Left renal pelvis (tissue), 4 donors: Measurements from ENCODE around the gene CDC42BPB. TPM values are rescaled to one million over a fixed set of nuclear protein-coding genes. Genes with fewer than 3 reads are reported as not detected.

Experiments used
- DNase-seq, 4 donors: peaks; one replicate each; pipeline ENCODE4 v3.0.0-alpha.2; 2013; ENCODE audit warnings: low read depth in 4 of 4, low spot score in 3 of 4
- polyA plus RNA-seq, 4 donors: library from polyadenylated mRNA; unstranded; fragments of 120-200 nt; gene quantifications; one replicate each; pipeline ENCODE4 v1.2.1, GENCODE V29; 2013; ENCODE audit not compliant: insufficient read length in 4 of 4

Gene CDC42BPB
- polyA plus RNA-seq, 4 donors, result 66.5 to 84.8 (median 74.8) TPM

- no peak for DNase-seq
These were observed 36.8 kb downstream of the CDC42BPB start for GRCh38 chr14:103020271-103021170.

- DNase-seq, result no peak
These were observed 37.5 kb downstream of the CDC42BPB start for GRCh38 chr14:103019826-103020225.

- DNase-seq, result no peak
These were observed 38.1 kb downstream of the CDC42BPB start for GRCh38 chr14:103019236-103019635.

- DNase-seq, result no peak
These were observed 40.8 kb downstream of the CDC42BPB start for GRCh38 chr14:103016594-103016993.

- no peak for DNase-seq
These were observed 41.3 kb downstream of the CDC42BPB start for GRCh38 chr14:103016071-103016470.

- DNase-seq, result no peak
These were observed 41.9 kb downstream of the CDC42BPB start for GRCh38 chr14:103015426-103015825.

GRCh38 chr14:103014466-103015228 is 42.7 kb downstream of the CDC42BPB start:
- no peak for DNase-seq

GRCh38 chr14:103013028-103013427 is 44.3 kb downstream of the CDC42BPB start:
- DNase-seq, result no peak

- no peak for DNase-seq
These were observed 47.8 kb downstream of the CDC42BPB start for GRCh38 chr14:103009559-103009958.

GRCh38 chr14:103008768-103009357 is 48.5 kb downstream of the CDC42BPB start:
- no peak for DNase-seq

GRCh38 chr14:103008126-103008525 is 49.2 kb downstream of the CDC42BPB start:
- no peak for DNase-seq

- no peak for DNase-seq
These were observed 49.8 kb downstream of the CDC42BPB start for GRCh38 chr14:103007555-103007954.

GRCh38 chr14:103006991-103007520 is 50.3 kb downstream of the CDC42BPB start:
- no peak for DNase-seq

- no peak for DNase-seq
These were observed 51.2 kb downstream of the CDC42BPB start for GRCh38 chr14:103006106-103006505.

- no peak for DNase-seq
These were observed 53.5 kb downstream of the CDC42BPB start for GRCh38 chr14:103003850-103004249.

- DNase-seq, result no peak
These were observed 54.1 kb downstream of the CDC42BPB start for GRCh38 chr14:103003351-103003615.

GRCh38 chr14:103002578-103003350 is 54.6 kb downstream of the CDC42BPB start:
- no peak for DNase-seq

- no peak for DNase-seq
These were observed 55.5 kb downstream of the CDC42BPB start for GRCh38 chr14:103001651-103002396.

- DNase-seq, result no peak
These were observed 56.1 kb downstream of the CDC42BPB start for GRCh38 chr14:103001226-103001625.
